HG03457 (cell line): ENCODE results near the gene MYDGF.
"Not testable (repeated sequence)": the region's sequence is repeated elsewhere in the genome, so short reads cannot be mapped to it uniquely, and the experiment has no call there.

Source experiments
- ATAC-seq: cut with Tn5 transposase; IDR thresholded peaks from one replicate; pipeline ENCODE4 v1.9.1; 2021; ENCODE audit warnings: moderate number of reproducible peaks; ENCODE audit not compliant: unreplicated experiment

Gene MYDGF

GRCh38 chr19:4669723-4670480 is at the start of gene MYDGF:
TSS of gene MYDGF (minus strand) at chr19:4670342. CDS start at chr19:4670334, 8 bp downstream.
- no peak for ATAC-seq

- ATAC-seq: no peak
Measured at GRCh38 chr19:4719499-4719866, 49.3 kb upstream of the MYDGF start.

GRCh38 chr19:4717966-4718701 is 48.0 kb upstream of the MYDGF start:
- ATAC-seq: no peak

- ATAC-seq: no peak
Measured at GRCh38 chr19:4717191-4717965, 47.2 kb upstream of the MYDGF start.

GRCh38 chr19:4715529-4716221 is 45.5 kb upstream of the MYDGF start:
- ATAC-seq: no peak

GRCh38 chr19:4715178-4715528 is 45.0 kb upstream of the MYDGF start:
- not testable (repeated sequence) for ATAC-seq

- ATAC-seq: no peak
Measured at GRCh38 chr19:4714016-4714415, 43.9 kb upstream of the MYDGF start.

- ATAC-seq: no peak
Measured at GRCh38 chr19:4713384-4713951, 43.3 kb upstream of the MYDGF start.

- ATAC-seq: no peak
Measured at GRCh38 chr19:4712771-4713170, 42.6 kb upstream of the MYDGF start.

GRCh38 chr19:4711211-4711610 is 41.1 kb upstream of the MYDGF start:
- ATAC-seq: no peak

GRCh38 chr19:4710281-4710600 is 40.1 kb upstream of the MYDGF start:
- ATAC-seq: no peak

- no peak for ATAC-seq
Measured at GRCh38 chr19:4709440-4710280, 39.5 kb upstream of the MYDGF start.

- ATAC-seq: no peak
Measured at GRCh38 chr19:4707956-4708650, 38.0 kb upstream of the MYDGF start.

GRCh38 chr19:4707322-4707721 is 37.2 kb upstream of the MYDGF start:
- ATAC-seq: no peak

GRCh38 chr19:4705413-4706131 is 35.4 kb upstream of the MYDGF start:
- no peak for ATAC-seq

GRCh38 chr19:4704317-4704673 is 34.2 kb upstream of the MYDGF start:
- no peak for ATAC-seq

- no peak for ATAC-seq
Measured at GRCh38 chr19:4703671-4704316, 33.7 kb upstream of the MYDGF start.

GRCh38 chr19:4702764-4703163 is 32.6 kb upstream of the MYDGF start:
- ATAC-seq: no peak
